Fibroblast of peridontal ligament (primary cell): ENCODE measurements around the gene KMT5C.
A peak's percentile ranks its signal among the peaks of the same experiment; 100 is the strongest.

Source experiments
- DNase-seq: peaks from one replicate; pipeline ENCODE4 v3.0.0-alpha.2; 2010; ENCODE audit errors: extremely low read depth

The KMT5C gene

DNA sequence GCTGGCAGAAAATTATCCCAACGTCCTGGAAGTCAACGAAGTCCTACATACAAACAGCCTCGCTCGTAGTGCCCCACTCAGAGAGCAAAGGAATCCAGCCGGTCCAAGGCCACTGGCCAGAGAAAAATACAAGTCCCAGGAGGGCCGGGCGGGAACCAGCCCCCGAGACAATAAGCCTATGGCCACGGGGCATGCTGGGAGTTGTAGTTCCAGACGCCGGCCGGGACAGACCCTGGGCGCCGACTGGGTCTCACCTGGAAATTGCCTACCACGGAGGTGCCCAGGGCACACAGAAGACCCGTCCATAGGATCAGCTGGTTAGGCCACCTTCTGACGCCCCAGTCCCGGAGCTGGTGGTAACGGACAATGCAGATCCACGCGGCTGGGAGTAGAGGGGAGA, 19.9 kb upstream of the KMT5C start:
- DNase-seq = peak; percentile 38

DNA sequence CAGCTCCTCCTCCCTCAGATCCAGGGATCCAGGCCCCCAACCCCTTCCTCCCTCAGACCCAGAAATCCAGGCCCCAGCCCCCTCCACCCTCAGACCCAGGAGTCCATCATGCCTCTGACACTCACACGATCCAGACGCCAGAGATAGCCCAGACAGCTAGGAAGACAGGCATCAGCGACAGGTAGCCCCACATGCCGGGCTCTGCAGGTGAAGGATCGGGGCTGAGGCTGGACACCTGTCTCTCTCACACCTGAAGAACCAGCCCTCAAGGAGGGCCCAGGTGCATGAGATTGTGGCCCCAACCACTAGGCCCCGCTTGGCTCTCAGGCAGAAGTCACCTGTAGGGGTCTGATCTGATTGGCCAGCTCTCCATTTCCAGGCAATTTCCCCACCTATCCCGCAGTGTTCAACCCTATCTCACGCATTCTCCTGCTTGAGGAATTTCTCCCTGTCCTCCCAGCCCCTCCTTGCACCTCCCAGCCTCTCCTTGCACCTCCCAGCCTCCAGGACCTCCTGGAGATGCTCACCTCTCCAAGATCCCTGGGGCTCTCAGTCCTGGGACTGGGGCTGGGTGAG, 18.7 kb upstream of the KMT5C start:
- no peak for DNase-seq

DNA sequence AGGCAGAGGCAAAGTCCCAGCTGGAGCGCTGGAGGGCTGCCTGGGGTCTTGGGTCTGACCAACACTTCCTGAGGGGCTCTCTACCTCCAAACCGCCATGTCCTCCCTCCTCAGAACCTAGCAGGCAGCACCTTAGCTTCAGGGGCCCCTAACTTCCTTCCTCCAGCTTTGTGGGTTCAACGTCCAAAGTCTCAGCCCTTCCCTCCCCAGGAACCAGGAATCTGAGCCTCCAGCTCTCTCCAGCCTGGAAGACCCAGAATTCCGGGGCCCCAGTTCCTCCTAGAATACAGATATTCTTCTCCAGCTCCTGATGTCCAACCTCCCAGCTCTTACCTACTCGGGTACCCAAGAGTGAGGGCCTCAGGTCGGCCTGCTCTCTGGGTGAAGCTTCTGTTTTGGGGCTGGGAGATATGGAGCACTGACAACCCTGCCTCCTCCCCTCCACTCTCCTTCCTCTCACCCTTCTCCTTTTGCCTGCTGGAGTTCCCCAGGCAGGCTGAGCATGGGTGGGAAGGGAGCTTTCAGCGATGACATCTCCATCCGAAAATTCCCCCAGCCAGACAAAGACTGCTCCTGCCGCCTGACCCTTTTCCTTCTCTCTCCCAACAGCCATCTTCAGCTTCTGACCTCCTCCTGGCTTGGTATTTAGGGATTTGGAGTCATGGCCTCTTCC, 18.1 kb upstream of the KMT5C start:
- no peak for DNase-seq

DNA sequence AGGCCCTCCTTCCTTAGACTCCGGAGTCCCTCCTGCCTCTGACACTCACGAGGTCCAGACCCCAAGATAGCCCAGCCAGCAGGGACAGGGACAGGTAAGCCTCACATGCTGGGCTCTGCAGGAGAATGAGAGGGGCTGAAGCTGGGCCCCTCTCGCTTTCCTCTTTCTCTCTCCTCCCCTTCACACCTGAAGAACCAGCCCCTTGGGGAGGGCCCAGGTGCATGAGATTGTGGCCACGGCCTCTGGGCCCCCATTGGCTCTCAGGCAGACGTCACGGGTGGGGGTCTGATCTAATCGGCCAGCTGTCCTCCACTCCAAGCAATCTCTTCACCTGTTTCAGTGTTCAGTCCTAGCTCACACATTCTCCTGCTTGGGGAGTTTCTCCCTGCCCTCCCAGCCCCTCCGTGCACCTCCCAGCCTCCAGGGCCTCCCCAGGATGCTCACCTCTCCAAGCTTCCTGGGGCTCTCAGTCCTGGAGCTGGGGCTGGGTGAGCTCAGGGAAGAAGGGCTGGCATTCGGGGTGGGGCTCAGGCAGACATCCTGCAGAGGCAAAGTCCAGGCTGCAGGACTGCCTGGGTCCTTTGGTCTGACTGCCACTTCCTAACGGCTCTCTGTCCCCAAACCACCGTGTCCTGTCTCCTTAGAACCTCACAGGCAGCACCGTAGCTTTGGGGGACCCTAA, 17.3 kb upstream of the KMT5C start:
- no peak for DNase-seq

DNA sequence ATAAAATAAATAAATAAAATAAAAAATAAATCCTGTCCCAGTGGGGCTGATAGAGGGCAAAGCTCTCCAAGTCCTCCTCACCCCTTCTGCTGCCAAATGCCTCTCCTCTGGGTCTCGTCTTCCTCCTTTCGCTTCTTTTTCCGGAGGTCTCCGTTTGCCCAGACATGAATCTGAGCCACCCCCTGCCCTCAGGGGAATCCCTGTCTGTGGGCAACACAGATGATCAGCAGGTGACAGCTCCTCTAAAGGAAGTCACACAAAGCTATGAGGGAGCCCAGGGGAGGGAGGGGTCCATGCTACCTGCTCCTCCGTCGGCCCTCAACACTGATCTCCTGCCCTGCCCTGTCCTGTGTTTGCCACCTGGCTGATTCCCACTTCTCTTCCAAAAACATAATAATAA, 15.0 kb upstream of the KMT5C start:
- no peak for DNase-seq

DNA sequence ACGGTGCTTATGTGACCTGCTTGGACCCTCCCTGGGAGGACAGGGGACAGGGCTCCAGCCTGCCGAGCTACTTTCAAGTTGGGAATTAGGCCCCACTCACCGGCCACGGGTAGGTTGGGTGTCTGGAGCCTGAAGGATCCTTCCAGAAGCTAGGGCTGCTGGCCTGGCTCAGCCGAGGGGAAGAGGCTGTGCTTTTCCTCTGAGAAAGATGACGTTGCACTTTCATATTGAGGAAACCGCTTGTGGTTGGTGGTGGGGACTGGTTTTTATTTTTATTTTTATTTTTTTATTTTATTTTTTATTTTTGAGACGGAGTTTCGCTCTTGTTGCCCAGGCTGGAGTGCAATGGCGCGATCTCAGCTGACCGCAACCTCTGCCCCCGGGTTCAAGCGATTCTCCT, 14.5 kb upstream of the KMT5C start, which contains the start of gene TMEM150B:
TSS of gene TMEM150B (minus strand) at position 170 of the 400 bp plus-strand sequence. CDS start 4,305 bp downstream, outside the sequence.
- DNase-seq = no peak

DNA sequence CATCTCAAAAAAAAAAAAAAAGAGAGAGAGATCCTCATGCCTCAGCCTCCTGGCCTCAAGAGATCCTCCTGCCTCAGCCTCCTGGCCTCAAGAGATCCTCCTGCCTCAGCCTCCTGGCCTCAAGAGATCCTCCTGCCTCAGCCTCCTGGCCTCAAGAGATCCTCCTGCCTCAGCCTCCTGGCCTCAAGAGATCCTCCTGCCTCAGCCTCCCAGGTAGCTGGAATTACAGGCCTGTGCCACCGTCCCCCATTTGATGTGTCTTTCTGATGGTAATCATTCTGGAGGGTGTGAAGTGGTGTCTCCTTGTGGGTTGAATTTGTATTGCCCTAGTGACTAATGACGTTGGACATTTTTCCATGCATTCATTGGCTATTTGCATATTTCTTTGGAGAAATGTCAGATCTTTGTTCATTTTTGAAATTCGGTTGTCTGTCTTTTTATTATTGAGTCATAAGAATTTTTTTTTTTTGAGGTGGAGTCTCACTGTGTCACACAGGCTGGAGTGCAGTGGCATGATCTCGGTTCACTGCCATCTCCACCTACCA, 10.8 kb upstream of the KMT5C start:
- DNase-seq = peak; percentile 34

DNA sequence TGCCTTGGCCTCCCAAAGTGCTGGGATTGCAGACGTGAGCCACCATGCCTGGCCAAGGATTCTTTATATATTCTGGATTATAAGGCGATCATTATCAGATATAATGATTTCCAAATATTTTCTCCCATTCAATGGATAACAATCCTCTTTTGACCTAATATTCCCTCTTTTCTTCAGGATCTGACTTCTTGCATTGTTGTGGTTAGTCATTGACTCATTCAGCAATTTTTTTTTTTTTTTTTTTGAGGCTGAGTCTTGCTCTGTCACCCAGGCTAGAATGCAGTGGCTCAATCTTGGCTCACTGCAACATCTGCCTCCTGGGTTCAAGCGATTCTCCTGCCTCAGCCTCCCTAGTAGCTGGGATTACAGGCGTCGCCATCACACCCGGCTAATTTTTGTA, 9.9 kb upstream of the KMT5C start:
- DNase-seq = peak; percentile 29

DNA sequence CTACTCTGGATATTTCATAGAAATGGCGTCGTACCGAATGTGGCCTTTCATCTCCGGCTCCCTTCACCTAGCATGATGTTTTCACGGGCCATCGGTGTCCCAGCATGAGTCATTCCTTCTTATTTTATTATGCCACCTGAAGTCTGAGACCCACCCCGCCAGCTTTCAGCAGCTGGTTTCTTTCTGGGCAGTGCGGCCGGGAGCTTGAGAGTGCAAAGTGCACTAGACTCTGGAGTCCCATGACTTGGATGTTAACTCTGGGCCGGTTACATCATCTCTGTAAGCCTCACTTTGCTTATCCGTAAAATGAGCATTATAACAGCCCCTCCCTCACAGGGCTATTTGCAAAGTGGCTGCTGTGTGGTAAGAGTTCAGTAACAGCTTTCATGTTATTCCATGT, 5.8 kb upstream of the KMT5C start:
- no peak for DNase-seq

DNA sequence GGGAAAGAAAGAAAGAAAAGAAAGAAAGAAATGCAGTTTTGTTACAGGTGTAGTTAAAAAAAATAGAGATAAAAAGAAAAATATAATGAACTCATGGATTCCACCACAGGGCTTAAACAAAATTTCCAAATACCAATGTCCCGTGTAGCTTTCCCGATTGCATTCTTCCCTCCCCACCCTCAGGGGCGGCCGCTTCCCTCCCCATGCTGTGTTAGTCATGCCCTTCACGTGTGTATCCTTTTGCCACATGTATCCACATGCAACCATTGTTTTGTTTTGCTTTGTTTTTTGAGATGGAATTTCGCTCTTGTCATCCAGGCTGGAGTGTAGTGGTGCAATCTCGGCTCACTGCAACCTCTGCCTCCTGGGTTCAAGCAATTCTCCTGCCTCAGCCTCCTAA, 3.6 kb upstream of the KMT5C start:
- DNase-seq = peak; percentile 27

DNA sequence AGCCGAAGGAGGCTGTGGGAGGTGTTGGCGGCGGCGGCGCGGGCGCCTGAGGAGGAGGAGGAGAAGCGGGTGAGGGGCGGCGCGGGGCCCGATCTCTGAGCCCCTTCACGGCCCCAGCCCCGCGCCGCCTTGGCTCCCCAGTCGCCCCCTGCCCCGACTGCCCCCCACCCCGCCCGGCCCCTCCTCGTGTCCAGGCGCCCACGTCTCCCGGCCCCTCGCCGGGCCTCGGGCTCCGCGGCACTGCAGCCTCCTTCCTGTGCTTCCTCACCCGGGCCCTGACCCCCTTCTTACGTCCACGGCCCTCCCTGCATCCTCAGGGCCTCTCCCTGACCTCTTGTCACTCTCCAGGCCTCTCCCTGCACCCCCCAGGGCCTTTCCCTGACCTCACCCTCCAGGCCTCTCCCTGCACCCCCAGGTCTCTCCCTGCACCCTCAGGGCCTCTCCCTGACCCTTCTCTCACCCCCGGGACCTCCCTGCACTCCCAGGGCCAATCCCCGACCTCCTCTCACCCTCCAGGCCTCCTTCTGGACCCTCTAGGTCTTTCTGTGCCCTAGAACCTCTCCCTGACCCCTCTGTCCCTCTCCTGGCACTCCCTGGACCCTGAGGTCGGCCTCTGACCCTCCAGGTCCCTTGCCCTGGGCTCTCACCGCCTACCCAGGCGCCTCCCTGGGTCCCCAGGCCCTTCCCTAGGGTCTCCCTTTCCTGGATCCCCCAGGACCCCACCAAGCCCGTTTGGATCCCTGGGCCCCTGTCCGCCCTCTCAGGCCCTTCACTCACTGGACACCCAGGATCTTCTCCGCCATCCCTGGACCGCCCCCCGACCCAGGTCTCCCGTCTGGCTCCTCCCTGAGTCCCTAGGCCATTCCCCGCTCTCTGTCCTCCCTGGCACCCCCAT, 460 bp downstream of the KMT5C start:
- DNase-seq = no peak

DNA sequence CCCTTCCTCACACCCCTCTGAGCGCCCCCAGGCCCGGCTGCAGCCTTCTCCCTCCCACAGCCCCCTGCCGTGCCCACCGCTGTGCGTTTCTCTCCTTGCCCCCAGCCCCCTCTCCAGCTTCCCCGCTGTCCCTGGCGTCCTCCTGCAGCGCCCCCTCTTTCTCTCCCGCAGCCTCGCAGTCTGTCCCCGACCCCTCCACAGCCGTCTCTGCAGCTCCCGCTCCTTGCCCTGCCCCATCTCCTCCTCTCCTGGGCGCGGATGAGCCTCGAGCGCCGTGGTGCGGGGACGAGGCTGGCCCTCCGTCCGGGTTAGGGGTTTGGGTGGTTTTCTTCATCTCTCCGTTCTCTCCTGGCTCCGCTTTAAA, 1.1 kb downstream of the KMT5C start:
- no peak for DNase-seq

DNA sequence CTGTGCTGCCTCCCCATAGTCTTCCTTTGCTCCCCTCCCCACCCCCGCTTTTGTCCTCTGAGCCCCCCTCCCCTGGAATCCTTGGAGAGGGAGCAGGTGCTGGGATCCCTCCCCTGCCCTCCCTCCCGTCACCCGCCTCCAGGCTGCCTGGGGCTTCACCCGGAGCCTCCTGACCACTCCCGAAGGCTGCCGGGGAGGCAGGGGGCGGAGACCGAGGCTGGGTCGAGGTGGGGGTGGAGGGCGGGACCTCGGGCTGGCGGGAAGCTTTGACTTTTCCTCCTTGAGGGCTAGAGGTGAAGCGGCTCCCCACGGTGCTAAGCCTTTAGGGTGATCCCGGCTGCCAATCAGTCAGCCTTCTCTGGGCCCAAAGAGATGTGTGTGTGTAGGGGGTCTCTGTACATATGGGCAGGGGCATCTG, 1.5 kb downstream of the KMT5C start:
- peak; percentile 35 for DNase-seq

DNA sequence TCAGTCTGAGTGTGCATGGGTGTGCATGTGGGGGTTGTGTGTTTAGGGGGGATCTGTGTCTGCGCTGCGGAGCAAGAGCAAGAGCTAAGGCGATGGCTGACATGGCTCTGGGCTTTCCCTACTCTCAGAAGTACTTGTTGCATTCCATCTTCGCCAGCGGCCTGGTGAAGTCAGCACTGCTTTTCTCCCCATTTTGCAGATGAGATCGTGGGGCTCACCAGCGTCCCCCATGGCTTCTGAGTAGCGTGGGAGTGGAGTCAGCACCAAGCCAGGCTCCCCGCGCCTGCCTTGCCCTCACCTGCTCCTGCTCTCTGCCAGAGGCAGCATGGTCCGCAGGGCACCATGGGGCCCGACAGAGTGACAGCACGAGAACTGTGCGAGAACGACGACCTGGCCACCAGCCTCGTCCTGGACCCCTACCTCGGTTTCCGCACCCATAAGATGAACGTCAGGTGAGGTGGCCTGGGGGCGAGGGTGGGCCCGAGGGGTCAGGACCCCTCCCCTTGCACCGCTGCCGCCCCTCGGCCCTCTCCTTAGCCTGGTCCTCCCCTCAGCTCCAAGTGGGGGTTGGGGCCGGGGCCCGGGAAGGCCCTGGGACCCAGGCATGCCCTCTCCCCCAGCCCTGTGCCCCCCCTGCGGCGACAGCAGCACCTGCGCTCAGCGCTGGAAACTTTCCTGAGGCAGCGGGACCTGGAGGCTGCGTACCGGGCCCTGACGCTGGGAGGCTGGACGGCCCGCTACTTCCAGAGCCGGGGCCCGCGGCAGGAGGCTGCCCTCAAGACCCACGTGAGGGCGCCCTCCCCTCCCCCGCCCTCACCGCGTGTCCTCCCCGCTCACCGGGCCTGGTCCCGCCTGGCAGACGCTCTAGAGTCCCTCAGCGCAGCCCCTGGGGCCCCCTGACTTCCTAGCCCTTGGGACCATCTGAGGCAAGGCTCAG, 2.2 kb downstream of the KMT5C start:
- DNase-seq = no peak

DNA sequence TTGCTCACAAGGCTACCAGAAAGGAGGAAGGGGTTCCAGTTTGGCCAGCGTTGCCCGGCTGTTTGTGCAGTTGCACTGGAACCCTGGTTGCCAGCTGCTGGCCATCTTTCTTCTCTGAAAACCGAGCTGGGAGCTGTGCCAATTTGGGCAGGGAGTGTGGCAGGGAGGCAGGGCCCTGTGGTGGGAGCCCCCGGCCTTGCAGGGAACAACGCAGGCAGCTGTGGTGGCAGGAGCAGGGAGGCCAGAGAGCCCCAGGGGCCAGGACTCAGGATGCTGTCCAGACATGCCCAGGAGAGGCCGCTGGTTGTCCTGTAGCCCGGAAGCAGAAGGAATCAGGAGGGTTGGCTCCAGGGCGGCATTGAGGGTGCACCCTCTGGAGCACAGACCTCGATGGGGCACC, 4.8 kb downstream of the KMT5C start:
- DNase-seq = no peak

DNA sequence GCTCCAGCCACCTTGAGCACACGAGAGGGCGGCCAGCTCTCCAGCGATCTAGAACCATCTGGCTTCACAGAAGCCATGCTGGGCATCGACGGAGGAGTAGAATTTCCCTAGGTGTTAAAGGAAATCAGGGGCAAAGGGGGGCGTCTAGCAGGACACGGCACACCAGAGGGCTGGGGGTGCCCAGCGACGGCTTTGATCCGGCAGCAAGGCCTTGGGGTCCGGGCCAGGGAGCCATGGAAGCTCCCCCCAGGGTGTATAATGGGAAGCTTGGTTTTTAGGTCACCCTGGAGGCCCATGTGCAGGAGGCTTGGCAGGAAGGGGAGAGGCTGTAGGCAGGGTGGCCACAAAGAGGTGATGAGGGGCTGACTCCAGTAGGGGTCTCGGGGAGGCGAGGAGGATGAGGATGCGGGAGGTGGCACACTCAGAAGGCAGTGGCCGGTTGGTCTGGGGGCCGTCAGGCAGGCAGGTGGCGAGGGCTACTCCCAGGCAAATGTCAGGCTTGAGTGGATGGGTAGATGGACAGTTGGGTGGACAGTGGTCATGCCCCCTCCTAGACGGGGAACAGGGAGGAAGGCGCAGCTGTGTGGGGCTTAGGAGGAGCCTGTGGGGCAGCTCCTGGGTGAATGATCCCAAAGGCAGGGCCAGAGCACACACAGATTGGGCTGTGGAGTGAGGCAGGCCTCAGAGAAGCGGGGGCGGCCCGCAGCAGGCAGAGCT, 5.6 kb downstream of the KMT5C start:
- DNase-seq = no peak

DNA sequence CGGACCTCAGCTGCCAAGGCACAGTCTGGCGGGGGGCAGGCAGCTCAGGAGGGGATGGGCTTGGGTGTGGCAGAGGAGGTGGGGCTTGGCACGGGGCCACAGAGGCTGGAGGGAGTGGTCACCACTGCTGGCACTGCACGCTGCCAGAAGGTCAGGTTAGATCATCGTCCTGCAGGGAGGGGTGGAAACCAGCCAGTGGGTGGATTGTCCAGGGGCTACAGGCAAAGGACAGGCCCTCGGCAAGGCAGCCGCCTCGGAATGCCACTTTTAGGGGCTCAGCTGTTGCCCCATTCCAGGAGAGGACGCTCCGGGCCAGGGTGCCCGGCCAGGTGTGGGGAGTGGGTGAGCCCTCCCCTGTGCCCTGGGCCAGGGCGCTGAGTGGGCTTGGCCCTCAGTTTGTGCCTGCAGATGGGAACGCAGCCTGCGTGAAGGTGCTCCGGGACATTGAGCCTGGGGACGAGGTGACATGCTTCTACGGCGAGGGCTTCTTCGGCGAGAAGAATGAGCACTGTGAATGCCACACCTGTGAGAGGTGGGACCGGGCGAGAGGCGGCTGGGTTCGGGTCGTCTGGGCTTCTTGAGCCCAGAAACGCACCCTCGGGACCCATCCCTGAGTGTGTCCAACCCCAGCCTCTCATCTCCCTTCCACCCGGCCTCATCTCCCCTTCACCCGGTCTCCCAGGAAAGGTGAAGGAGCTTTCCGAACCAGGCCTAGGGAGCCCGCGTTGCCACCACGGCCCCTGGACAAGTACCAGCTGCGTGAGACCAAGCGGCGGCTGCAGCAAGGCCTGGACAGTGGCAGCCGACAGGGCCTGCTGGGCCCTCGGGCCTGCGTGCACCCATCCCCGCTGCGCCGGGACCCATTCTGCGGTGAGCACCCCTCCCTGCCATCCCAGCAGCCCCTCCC, 6.4 kb downstream of the KMT5C start:
- no peak for DNase-seq

DNA sequence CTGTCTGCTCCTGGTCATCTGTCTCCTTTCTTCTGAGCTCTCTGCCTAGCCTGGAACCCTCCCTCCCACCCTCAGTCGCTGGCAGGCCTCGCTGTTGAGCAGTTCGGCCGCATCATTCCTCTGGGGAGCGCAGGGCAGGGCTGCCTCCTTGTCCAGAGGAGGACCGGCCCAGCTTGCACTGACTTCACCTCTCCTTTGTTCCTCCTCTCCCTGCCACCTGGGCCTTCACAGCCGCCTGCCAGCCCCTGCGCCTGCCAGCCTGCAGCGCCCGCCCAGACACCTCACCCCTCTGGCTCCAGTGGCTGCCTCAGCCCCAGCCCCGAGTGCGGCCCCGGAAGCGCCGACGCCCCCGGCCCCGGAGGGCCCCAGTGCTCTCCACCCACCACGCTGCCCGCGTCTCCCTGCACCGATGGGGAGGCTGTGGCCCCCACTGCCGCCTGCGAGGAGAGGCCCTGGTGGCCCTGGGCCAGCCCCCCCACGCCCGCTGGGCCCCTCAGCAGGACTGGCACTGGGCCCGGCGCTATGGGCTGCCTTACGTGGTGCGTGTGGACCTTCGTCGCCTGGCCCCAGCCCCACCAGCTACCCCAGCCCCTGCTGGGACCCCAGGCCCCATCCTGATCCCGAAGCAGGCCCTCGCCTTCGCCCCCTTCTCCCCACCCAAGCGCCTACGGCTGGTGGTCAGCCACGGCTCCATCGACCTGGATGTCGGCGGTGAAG, 7.2 kb downstream of the KMT5C start:
- DNase-seq = no peak
